Right hindlimb (tissue), 1 donor: ENCODE measurements around the gene BRD3OS.
A peak's percentile ranks its signal among the peaks of the same experiment; 100 is the strongest.

Experiments used
- DNase-seq: peaks from one replicate; pipeline ENCODE4 v3.0.0-alpha.2; 2018

BRD3OS gene

GRCh38 chr9:134007150-134007549 lies 18.1 kb upstream of the BRD3OS start:
- no peak for DNase-seq

GRCh38 chr9:134007571-134007970 lies 17.7 kb upstream of the BRD3OS start:
- DNase-seq: no peak

GRCh38 chr9:134010310-134011173 lies 14.7 kb upstream of the BRD3OS start:
- no peak for DNase-seq

DNA sequence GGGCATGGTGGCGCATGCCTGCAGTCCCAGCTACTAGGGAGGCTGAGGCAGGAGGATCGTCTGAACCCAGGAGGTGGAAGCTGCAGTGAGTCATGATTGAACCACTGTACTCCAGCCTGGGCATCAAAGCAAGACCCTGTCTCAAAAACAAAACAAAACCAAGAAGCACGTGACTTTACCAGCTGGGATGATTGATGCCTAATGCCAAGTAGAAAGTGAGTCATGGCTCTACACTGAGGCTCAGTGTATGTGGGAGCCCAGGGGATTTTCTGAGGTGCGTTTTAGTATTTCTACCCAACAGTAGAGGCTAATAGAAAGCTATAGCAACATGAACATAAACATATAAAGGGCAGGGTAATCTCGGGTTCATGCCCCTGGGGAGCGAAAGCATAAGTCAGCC lies 13.9 kb upstream of the BRD3OS start:
- DNase-seq: no peak

DNA sequence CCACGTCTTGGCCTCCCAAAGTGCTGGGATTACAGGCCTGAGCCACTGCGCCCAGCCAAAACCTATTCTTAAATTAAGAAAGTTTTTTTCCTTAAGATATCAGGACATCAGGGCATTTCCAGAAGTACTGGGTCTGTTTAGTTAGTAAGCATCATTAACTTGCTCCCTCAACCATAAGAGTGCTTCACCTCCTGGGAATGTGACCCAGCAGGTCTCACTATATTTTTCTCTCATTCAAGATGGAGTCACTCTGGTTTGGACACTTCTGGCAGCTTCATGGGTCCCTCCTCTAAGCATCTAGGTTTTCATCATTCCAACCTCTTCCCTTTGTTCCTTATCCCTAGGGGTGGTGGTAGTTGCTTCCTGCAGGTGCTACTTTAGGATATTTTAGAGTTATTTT lies 10.3 kb upstream of the BRD3OS start:
- DNase-seq: no peak

DNA sequence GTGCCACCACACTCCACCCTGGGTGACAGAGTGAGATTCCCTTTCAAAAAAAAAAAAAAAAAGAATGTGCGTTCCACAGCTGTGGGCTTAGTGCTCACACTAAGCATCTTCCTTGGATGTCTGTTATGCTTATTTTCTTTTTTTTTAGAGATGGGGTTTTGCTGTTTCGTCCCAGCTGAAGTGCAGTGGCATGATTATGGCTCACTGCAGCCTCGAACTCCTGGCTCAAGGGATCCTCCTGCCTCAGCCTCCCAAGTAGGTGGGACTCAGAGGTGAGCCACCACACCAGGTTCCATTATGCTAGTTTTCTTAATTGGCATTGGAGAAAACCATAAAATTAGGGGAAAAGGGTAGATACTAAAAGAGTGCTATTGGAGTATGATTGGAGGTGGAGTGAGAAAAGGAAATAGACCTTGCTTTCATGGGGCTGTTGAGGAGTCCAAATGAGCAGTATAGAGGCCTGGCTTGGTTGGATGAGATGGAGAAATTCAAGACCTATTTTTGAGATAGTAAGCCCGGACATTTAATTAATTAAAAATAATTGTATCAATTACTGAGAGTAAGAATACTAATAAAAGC lies 978 bp upstream of the BRD3OS start:
- DNase-seq: no peak

DNA sequence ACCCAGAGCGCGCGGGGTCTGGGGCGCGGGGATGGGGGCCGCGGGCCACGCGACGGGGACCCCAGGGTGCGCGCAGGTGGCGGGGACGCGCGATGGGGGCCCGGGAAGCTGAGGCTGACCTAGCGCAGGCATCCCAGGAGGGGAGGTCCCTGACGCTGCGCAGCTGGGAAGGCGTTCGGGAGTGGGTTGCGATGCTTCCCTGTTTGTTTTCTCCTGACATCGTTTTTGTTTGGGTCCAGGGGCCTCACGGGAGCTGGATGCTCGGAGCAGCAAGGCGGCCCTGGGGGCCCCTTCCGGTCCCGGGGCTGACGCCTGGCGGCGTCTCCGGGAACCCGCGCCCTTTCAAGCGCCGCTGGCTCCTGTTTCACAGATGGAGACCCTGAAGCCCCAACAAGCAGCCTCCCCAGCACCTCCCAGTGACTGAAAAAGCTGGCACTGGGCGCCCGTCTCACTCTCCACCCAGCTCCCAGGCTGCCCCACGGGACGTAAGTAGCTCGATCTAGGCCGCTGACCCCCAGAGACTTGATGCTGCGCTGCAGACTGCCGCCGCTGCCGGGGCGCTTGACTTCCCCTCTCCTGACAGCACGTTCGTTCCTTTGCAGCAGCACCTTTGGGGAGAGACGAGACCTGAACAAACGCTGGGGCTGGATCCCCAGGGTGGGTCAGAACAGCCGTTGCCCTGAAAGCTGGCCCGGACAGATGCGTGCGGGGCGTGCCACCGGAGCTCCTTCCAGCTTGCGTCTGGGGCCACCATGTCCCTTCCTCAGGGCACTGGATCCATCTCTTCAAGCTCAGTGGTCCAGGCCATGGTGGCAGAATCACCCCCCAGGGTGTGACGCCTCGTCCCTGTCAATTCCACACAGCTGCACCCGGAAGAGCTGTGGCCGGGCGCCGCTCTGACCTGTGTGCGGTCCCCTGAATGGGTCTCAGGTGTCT lies 593 bp downstream of the BRD3OS start:
- DNase-seq: peak; percentile 60

DNA sequence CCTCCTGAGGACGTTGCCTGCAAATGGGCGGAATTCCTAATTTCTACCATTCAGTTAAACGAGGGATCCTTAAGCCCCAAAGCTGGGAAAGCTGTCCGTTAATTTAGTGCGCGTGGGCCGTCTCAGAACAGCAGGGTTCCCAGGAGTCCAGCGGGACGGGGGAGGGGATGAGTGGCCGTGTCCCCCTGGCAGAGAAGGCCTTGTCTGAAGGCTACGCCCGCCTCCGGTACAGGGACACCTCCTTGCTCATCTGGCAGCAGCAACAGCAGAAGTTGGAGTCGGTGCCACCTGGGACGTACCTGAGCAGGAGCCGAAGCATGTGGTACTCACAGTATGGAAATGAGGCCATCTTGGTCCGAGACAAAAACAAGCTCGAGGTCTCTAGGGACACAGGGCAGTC lies 1.3 kb downstream of the BRD3OS start:
- no peak for DNase-seq

DNA sequence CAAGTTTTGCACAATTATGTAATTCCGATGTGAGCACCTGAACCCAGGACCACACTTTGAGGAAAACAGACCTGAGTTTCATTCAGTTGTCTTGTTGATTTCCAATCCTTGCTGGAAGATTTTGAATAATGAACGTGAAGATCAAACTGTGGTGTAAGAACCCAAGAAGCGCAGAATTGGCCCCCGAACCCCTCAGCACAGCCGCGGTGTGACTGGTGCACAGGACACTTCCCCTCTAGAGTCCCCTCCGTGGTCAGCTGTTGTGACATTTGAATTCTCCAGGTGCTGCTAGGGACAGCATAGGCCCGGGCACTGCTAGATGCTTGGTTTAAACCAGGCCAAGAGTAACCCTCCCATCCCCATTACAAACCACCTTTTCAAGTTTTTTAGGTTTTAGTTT lies 1.7 kb downstream of the BRD3OS start:
- DNase-seq: no peak

DNA sequence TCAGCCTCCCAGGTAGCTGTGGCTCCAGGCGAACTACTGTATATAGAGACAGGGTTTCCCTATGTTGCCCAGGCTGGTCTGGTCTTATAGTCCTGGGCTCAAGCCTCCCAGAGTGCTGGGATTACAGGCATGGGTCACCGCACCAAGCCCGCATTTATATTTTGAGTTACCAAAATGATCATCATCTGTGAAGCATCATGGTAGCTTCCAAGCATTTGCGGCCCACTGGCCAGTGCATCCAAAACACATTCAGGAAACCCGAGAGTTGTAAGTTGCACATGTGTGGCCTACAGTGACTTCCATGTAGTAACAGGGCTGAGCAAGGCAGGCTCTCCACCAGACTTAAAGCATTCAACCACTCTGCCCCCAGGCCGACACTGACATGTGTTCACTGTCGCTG lies 2.3 kb downstream of the BRD3OS start:
- DNase-seq: no peak

- DNase-seq: no peak
These were observed 2.8 kb downstream of the BRD3OS start for GRCh38 chr9:134028076-134028475.

DNA sequence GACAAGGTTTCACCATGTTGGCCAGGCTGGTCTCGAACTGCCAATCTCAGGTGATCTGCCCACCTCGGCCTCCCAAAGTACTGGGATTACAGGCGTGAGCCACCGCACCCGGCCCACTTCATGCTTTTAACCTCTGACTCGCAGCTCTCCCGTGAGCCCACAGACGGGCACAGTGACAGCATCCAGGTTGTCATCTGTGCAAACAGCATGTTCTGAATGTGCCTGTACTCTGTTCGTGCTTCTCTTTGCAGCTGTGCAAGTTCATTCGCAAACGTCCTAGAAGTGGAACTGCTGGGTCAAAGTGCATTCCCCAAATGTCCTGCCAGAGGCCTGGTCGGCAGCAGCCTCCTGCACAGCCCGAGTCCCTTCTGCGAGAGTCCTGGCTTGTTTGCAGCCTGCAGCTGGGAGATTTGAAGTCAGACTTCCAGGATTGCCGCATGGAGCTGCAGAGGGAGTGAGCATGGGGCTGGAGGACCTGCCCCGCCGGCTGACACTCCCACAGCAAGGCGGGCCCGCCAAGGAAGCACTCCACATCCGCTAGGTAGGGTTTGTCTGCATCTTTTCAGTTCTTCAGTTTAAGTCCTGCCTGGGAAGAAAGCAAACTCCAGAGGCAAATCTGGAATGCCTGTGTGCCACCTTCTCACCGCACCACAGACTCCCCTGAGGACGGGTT lies 3.4 kb downstream of the BRD3OS start:
- no peak for DNase-seq

DNA sequence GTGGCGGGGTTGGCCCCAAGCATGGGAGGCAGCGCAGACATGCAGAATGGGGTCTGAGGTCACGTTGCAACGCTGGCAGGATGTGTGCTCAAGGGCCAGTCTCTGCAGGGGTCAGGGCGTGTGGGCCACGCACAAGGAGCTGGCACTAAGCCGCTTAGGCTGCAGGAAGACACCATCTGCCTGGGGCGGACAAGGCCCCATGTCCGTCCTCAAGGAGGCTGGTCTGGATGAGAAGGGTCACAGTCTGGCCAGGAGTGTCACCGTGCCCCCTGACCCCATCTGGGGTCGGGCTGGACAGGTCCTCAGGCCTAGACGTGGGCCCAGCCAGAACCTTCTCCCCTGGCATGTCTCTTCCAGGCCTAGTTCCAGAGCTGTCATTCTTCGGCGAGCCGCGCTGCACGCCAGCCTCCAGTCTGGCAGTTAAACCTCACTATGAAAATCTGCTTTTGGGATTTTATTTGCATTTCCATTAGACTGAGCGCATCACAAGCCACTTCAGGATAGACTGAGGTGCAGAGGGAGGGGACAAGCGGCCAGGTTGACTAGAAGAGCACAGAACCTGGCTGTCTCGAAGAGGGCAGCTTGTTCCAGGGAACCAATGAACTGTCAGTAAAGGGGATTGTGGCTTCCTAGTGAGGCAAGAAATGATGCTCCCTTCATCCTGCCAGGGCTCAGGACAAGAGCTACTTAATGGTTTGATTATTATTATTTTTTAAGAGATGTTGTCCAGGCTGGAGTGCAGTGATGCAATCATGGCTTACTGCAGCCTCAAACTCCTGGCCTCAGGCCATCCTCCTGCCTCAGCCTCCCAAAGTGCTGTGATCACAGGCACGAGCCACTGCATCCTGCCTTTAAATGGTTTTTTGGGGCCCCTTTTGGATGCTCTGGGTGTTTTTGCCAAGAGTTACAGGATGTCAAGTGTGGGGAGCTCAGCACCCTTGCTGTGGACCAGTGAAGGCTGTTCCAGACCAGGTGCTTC lies 4.3 kb downstream of the BRD3OS start:
- no peak for DNase-seq

GRCh38 chr9:134030821-134031470 lies 5.7 kb downstream of the BRD3OS start:
- no peak for DNase-seq

DNA sequence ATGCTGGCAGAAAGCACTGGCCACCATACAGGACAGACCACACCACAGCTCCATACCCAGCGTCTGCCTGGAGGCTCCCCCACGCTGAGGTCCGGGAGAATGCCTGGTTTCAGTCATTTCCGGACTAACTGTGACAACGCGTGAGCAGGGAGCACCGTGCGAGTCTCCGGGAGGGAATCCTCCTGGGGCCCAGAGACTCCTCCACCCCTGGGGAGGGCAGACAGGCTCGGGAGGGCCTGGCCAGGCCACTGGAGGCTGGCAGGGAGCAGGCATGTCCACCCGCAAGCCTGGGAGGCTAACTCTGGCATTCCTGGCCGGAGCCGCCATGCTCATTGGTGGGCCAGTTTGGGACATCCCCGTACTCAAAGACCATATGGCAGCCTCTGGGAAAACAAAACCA lies 6.5 kb downstream of the BRD3OS start:
- DNase-seq: no peak

DNA sequence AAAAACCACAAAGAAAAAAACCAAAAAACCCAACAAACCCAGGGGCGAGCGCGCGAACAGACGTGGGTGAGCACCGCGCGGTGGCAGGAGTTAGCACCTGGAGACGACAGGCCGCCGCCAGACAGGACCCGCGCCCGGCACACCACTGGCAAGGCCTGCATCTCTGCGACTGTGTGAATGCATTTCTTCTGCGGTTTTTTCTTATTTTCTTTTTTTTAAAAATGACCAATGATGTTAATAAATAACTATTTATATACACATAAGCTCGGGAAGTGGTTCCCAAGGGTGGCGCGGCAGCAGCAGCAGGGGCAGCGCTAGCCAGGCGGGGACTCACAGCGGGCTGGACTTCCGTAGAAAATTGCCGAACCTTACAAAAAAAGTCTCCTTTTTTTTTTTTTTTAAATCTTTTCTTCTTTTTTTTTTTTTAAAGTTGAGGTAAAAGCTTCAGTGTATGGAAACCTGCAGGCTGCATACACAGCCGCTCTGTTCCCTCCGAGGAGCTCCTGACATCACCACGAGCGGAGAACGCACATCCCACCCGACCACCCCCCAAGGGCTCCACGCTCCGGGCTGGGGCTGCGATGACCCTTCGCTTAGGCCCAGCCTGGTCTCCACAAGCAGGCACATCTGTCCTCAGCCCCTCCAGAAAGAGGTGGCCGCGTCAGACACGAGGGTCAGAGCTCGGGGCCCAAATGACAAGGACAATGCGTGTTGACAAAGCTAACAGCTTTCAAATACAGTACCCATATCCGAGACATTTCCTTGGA lies 7.4 kb downstream of the BRD3OS start:
- DNase-seq: no peak

GRCh38 chr9:134033516-134034214 lies 8.4 kb downstream of the BRD3OS start:
- DNase-seq: peak; percentile 13

GRCh38 chr9:134034215-134035040 lies 9.1 kb downstream of the BRD3OS start:
- peak; percentile 16 for DNase-seq
